Fibroblast of lung (primary cell): ENCODE data around the gene TNFSF10. TPM values are rescaled to one million over a fixed set of nuclear protein-coding genes. Genes with fewer than 3 reads are reported as not detected.

ENCODE experiments used
- DNase-seq, 2 donors: peaks; one replicate each; pipeline versions ENCODE4 v3.0.0 to v3.0.0-alpha.2; 2010; ENCODE audit warnings: low read depth in 2 of 2
- H2AFZ ChIP-seq: 2 replicates; pipeline ENCODE4 v1.5.1; 2012; ENCODE audit warnings: low read length, control low read depth, inconsistent platforms
- H3K27ac ChIP-seq: 2 replicates; pipeline ENCODE4 v1.5.1; 2011; ENCODE audit warnings: low read length, control low read depth; ENCODE audit not compliant: insufficient read depth
- H3K27me3 ChIP-seq: 2 replicates; pipeline ENCODE4 v1.5.1; 2011; ENCODE audit warnings: mild to moderate bottlenecking, low read length; ENCODE audit not compliant: control insufficient read depth, insufficient read depth
- H3K36me3 ChIP-seq: 2 replicates; pipeline ENCODE4 v1.5.1; 2011; ENCODE audit warnings: low read length; ENCODE audit not compliant: control insufficient read depth, insufficient read depth
- H3K4me1 ChIP-seq: 2 replicates; pipeline ENCODE4 v1.5.1; 2011; ENCODE audit warnings: low read length; ENCODE audit not compliant: control insufficient read depth, insufficient read depth; ENCODE audit errors: extremely low read depth
- H3K4me2 ChIP-seq: 2 replicates; pipeline ENCODE4 v1.5.1; 2011; ENCODE audit warnings: low read length, control low read depth; ENCODE audit not compliant: insufficient read depth; ENCODE audit errors: extremely low read depth
- H3K4me3 ChIP-seq, 4 experiments: fragments of 200-600 bp in 1 of 4; sonication (generic) in 1 of 4; replicated peaks in 1 of 4; 2 replicates each; pipeline ENCODE4 v1.5.1; 2011 to 2016; ENCODE audit warnings: low read length in 4 of 4, low read depth in 3 of 4, mild to moderate bottlenecking in 3 of 4, control low read depth in 2 of 4, inconsistent platforms in 1 of 4, mixed read lengths in 1 of 4; ENCODE audit not compliant: insufficient read depth in 1 of 4; ENCODE audit errors: control extremely low read depth in 1 of 4
- H3K79me2 ChIP-seq: 2 replicates; pipeline ENCODE4 v1.5.1; 2012; ENCODE audit warnings: mild to moderate bottlenecking, low read length, inconsistent platforms; ENCODE audit not compliant: control insufficient read depth, insufficient read depth
- H3K9ac ChIP-seq: 2 replicates; pipeline ENCODE4 v1.5.1; 2011; ENCODE audit warnings: mild to moderate bottlenecking, low read length, control low read depth; ENCODE audit not compliant: insufficient read depth
- H3K9me3 ChIP-seq: 2 replicates; pipeline ENCODE4 v1.5.1; 2012; ENCODE audit warnings: low read depth, low read length; ENCODE audit not compliant: control insufficient read depth, insufficient read depth
- H4K20me1 ChIP-seq: 2 replicates; pipeline ENCODE4 v1.5.1; 2011; ENCODE audit warnings: low read length; ENCODE audit not compliant: control insufficient read depth, insufficient read depth; ENCODE audit errors: extremely low read depth
- CTCF ChIP-seq, 2 donors: IDR thresholded peaks in 1 of 2; conservative IDR thresholded peaks in 1 of 2; 1 replicate in 1 of 2; 2 replicates in 1 of 2; pipeline ENCODE4 v1.5.1; 2011 to 2012; ENCODE audit warnings: low read length in 2 of 2, control low read depth in 1 of 2, inconsistent platforms in 1 of 2, low read depth in 1 of 2, mild to moderate bottlenecking in 1 of 2
- EZH2 ChIP-seq: IDR thresholded peaks from 2 replicates; pipeline ENCODE4 v1.5.1; 2012; ENCODE audit warnings: low read length, control low read depth, mild to moderate bottlenecking; ENCODE audit errors: missing control alignments
- polyA plus RNA-seq, 2 donors: library from polyadenylated mRNA; depleted of rRNA in 1 of 2; stranded (reverse) in 1 of 2; unstranded in 1 of 2; fragments of >200 nt; gene quantifications; 2 replicates each; pipeline ENCODE4 v1.2.1, GENCODE V29; 2011 to 2012; ENCODE audit warnings: missing spikeins in 1 of 2
- total RNA-seq: library from RNA; depleted of rRNA; stranded (reverse); fragments of >200 nt; gene quantifications from 2 replicates; pipeline ENCODE4 v1.2.1, GENCODE V29; 2014

TNFSF10 gene
- total and polyA plus RNA-seq, 2 donors (not counting 1 experiment from before 2014, with no cell fraction given), result 1.3 to 4.3 TPM

GRCh38 chr3:172466553-172467130 is 56.6 kb downstream of the TNFSF10 start:
- no peaks in the 10 kb centered on the region for H3K36me3 ChIP-seq
- no peak overlapping the region for H2AFZ ChIP-seq
- DNase-seq, result no peak
- no peaks in the 10 kb centered on the region for H3K27me3 ChIP-seq
- no peaks in the 10 kb centered on the region for H3K79me2 ChIP-seq
- H3K27ac ChIP-seq, result no peak overlapping the region
- no peak overlapping the region for H3K4me3 ChIP-seq
- no peaks in the 10 kb centered on the region for H3K4me1 ChIP-seq
- H3K9ac ChIP-seq, result no peak overlapping the region
- H3K9me3 ChIP-seq, result no peaks in the 10 kb centered on the region
- TF ChIP-seq CTCF (conservative IDR thresholded peaks at IDR 0.05 in 1 of 2, IDR thresholded peaks at IDR 0.05 in 1 of 2; ENCODE audit: low read depth in 1 of 2, low read length in 2 of 2) (no peak), EZH2 (no peak)
- no peaks in the 10 kb centered on the region for H4K20me1 ChIP-seq
- no peak overlapping the region for H3K4me2 ChIP-seq

- Histone ChIP-seq H4K20me1 (no peaks in the 10 kb centered on the region), H3K27ac (no peak overlapping the region), H3K27me3 (no peaks in the 10 kb centered on the region), H2AFZ (no peak overlapping the region), H3K4me3 (no peak overlapping the region), H3K9ac (no peak overlapping the region), H3K4me2 (no peak overlapping the region), H3K9me3 (no peaks in the 10 kb centered on the region), H3K4me1 (no peaks in the 10 kb centered on the region), H3K36me3 (no peaks in the 10 kb centered on the region), H3K79me2 (no peaks in the 10 kb centered on the region)
- TF ChIP-seq CTCF (conservative IDR thresholded peaks at IDR 0.05 in 1 of 2, IDR thresholded peaks at IDR 0.05 in 1 of 2; ENCODE audit: low read depth in 1 of 2, low read length in 2 of 2), result no peak
- TF ChIP-seq EZH2, result no peak
- peak in 1 of 2 donors; percentile 31 for DNase-seq
These were observed 57.9 kb downstream of the TNFSF10 start for GRCh38 chr3:172465281-172465680.

GRCh38 chr3:172464306-172464705 is 58.9 kb downstream of the TNFSF10 start:
- Histone ChIP-seq H3K9me3 (no peaks in the 10 kb centered on the region), H3K4me1 (no peaks in the 10 kb centered on the region), H3K4me2 (no peak overlapping the region), H2AFZ (no peak overlapping the region), H3K27me3 (no peaks in the 10 kb centered on the region), H3K27ac (no peak overlapping the region), H3K79me2 (no peaks in the 10 kb centered on the region), H3K9ac (no peak overlapping the region), H3K4me3 (no peak overlapping the region), H3K36me3 (no peaks in the 10 kb centered on the region), H4K20me1 (no peaks in the 10 kb centered on the region)
- DNase-seq, result no peak
- TF ChIP-seq CTCF (conservative IDR thresholded peaks at IDR 0.05 in 1 of 2, IDR thresholded peaks at IDR 0.05 in 1 of 2; ENCODE audit: low read depth in 1 of 2, low read length in 2 of 2) (no peak), EZH2 (no peak)
